Measurements from ENCODE around the gene S100A14. TPM values are rescaled to one million over a fixed set of nuclear protein-coding genes. Genes with fewer than 3 reads are reported as not detected.
A peak's percentile ranks its signal among the peaks of the same experiment; 100 is the strongest.

S100A14 gene
- total and polyA plus RNA-seq, 4 donors: 0.39 to 0.61 TPM; not detected in 2

DNA sequence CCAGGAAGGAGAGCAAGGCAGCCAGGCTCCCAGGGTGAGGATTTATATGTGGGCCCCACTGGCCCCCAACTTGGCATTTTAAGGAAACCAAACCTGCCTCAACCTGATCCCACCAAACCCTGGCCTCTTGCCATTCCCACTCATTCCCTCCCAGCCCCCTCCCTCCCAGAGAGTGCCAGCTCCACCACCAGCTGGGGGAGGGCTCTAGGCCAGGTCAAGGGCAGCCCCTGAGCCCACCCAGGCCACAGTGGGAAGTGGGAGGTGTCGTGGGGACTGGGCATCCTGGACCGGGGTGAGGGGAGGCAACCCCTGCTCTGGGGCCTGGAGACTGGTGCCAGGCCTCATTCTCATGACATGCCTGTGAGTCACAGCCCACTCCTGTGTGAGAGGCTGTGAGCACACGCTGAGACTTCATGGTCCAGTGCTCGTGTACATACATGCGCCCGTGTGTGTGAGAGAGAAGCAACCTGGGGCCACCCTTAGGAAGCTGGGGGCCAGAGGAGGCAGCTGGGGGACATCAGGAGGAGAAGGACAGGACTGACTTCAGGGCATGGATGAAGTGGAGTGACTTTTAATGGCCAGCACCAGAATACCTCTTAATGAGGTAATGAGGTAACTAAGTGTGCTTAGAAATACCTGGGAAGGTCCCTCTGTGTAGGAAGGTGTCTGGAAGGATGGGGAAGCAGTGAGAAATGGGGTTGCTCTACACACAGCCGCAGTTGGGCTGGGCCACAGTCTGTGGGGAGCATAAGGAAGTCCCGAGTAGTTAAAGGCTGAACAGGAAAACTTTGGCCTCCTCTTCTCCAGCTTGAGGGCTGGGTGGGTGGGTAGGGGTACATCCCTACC lies 50.4 kb downstream of the S100A14 start, which contains the start of gene S100A2:
TSS of gene S100A2 (minus strand) at position 316 of the 846 bp plus-strand sequence. CDS start 1,967 bp downstream, outside the sequence.
- H3K9me3 ChIP-seq (ENCODE audit: control insufficient read depth, insufficient read depth, low read length): no peaks in the 10 kb centered on the region
- H3K27ac ChIP-seq (ENCODE audit: low read depth, low read length): peak within 1 kb of the TSS; percentile 54
- 89% methylated on average over 7 of the region's 8 CpGs for WGBS (ENCODE audit: insufficient coverage)
- peaks cover 34% of the 10 kb centered on the region for H3K4me1 ChIP-seq (ENCODE audit: control insufficient read depth, insufficient read depth, low read length)
- H3K27me3 ChIP-seq (ENCODE audit: control insufficient read depth, insufficient read depth, low read length): no peaks in the 10 kb centered on the region
- no peaks in the 10 kb centered on the region for H3K36me3 ChIP-seq (ENCODE audit: control insufficient read depth, insufficient read depth, low read length)
- DNase-seq (ENCODE audit: low read depth in 4 of 6, low spot score in 6 of 6): no peak
- H3K4me3 ChIP-seq (ENCODE audit: low read depth, low read length): no peak within 1 kb of the TSS

Other genes starting within 250 kb of the S100A14 start
- gene S100A12, start 240.7 kb downstream of the S100A14 start, total RNA-seq: 10 to 100 TPM in 1 of 2 donors, 1 to 10 TPM in 1; 1.4 to 87.6 TPM
- gene S100A12, start 240.7 kb downstream of the S100A14 start, polyA plus RNA-seq (ENCODE audit: insufficient read length in 2 of 2): not detected
- 100 to 1,000 TPM in 1 of 2 donors, 1 to 10 TPM in 1; 8.3 to 286 TPM for gene S100A8, start 225.3 kb downstream of the S100A14 start, total RNA-seq
- gene S100A8, start 225.3 kb downstream of the S100A14 start, polyA plus RNA-seq (ENCODE audit: insufficient read length in 2 of 2): 1 to 10 TPM; 1.3 to 3.8 TPM
- not detected for gene S100A7A, start 199.8 kb downstream of the S100A14 start, total RNA-seq
- not detected for gene S100A7A, start 199.8 kb downstream of the S100A14 start, polyA plus RNA-seq (ENCODE audit: insufficient read length in 2 of 2)
- gene S100A7, start 155.7 kb downstream of the S100A14 start, total RNA-seq: not detected
- not detected for gene S100A7, start 155.7 kb downstream of the S100A14 start, polyA plus RNA-seq (ENCODE audit: insufficient read length in 2 of 2)
- 100 to 1,000 TPM in 1 of 2 donors, 10 to 100 TPM in 1; 75.3 to 276 TPM for gene S100A6, start 80.3 kb downstream of the S100A14 start, total RNA-seq
- 100 to 1,000 TPM; 106 to 149 TPM for gene S100A6, start 80.3 kb downstream of the S100A14 start, polyA plus RNA-seq (ENCODE audit: insufficient read length in 2 of 2)
- not detected for gene S100A5, start 75.4 kb downstream of the S100A14 start, total RNA-seq
- not detected for gene S100A5, start 75.4 kb downstream of the S100A14 start, polyA plus RNA-seq (ENCODE audit: insufficient read length in 2 of 2)
- gene S100A4, start 70.5 kb downstream of the S100A14 start, total RNA-seq: 10 to 100 TPM; 21.1 to 38.2 TPM
- gene S100A4, start 70.5 kb downstream of the S100A14 start, polyA plus RNA-seq (ENCODE audit: insufficient read length in 2 of 2): 10 to 100 TPM in 1 of 2 donors, 1 to 10 TPM in 1; 6.0 to 17.9 TPM
- gene S100A3, start 67.1 kb downstream of the S100A14 start, total RNA-seq: not detected
- gene S100A3, start 67.1 kb downstream of the S100A14 start, polyA plus RNA-seq (ENCODE audit: insufficient read length in 2 of 2): under 1 TPM in 1 of 2 donors, not detected in 1; 0.29 TPM
- gene S100A2, start 50.5 kb downstream of the S100A14 start, total RNA-seq: 1 to 10 TPM in 1 of 2 donors, not detected in 1; 1.2 TPM
- under 1 TPM; 0.40 to 0.81 TPM for gene S100A2, start 50.5 kb downstream of the S100A14 start, polyA plus RNA-seq (ENCODE audit: insufficient read length in 2 of 2)
- gene S100A16, start 3.2 kb downstream of the S100A14 start, total RNA-seq: 100 to 1,000 TPM in 1 of 2 donors, 10 to 100 TPM in 1; 46.0 to 101 TPM
- 100 to 1,000 TPM; 120 to 135 TPM for gene S100A16, start 3.2 kb downstream of the S100A14 start, polyA plus RNA-seq (ENCODE audit: insufficient read length in 2 of 2)
- gene S100A13, start 11.2 kb upstream of the S100A14 start, total RNA-seq: 100 to 1,000 TPM in 1 of 2 donors, 10 to 100 TPM in 1; 30.5 to 141 TPM
- 10 to 100 TPM; 42.0 to 58.3 TPM for gene S100A13, start 11.2 kb upstream of the S100A14 start, polyA plus RNA-seq (ENCODE audit: insufficient read length in 2 of 2)
- gene S100A1, start 12.1 kb upstream of the S100A14 start, total RNA-seq: 10 to 100 TPM in 1 of 2 donors, 1 to 10 TPM in 1; 3.7 to 10.2 TPM
- 10 to 100 TPM; 18.5 to 19.0 TPM for gene S100A1, start 12.1 kb upstream of the S100A14 start, polyA plus RNA-seq (ENCODE audit: insufficient read length in 2 of 2)
- 10 to 100 TPM; 56.9 to 58.0 TPM for gene CHTOP, start 17.7 kb upstream of the S100A14 start, total RNA-seq
- gene CHTOP, start 17.7 kb upstream of the S100A14 start, polyA plus RNA-seq (ENCODE audit: insufficient read length in 2 of 2): 100 to 1,000 TPM; 115 to 127 TPM
- gene SNAPIN, start 42.4 kb upstream of the S100A14 start, total RNA-seq: 10 to 100 TPM; 58.0 to 70.5 TPM
- 10 to 100 TPM; 65.4 to 70.2 TPM for gene SNAPIN, start 42.4 kb upstream of the S100A14 start, polyA plus RNA-seq (ENCODE audit: insufficient read length in 2 of 2)
- 100 to 1,000 TPM; 155 to 243 TPM for gene ILF2, start 54.7 kb upstream of the S100A14 start, total RNA-seq
- gene ILF2, start 54.7 kb upstream of the S100A14 start, polyA plus RNA-seq (ENCODE audit: insufficient read length in 2 of 2): 100 to 1,000 TPM; 209 to 214 TPM
- 1 to 10 TPM; 1.7 to 6.3 TPM for gene NPR1, start 62.4 kb upstream of the S100A14 start, total RNA-seq
- gene NPR1, start 62.4 kb upstream of the S100A14 start, polyA plus RNA-seq (ENCODE audit: insufficient read length in 2 of 2): 1 to 10 TPM; 1.6 to 3.2 TPM
- gene INTS3, start 111.7 kb upstream of the S100A14 start, total RNA-seq: 10 to 100 TPM; 40.5 to 57.8 TPM
- gene INTS3, start 111.7 kb upstream of the S100A14 start, polyA plus RNA-seq (ENCODE audit: insufficient read length in 2 of 2): 100 to 1,000 TPM in 1 of 2 donors, 10 to 100 TPM in 1; 81.5 to 107 TPM
- 10 to 100 TPM; 12.1 to 29.0 TPM for gene SLC27A3, start 159.1 kb upstream of the S100A14 start, total RNA-seq
- 10 to 100 TPM; 28.5 to 37.3 TPM for gene SLC27A3, start 159.1 kb upstream of the S100A14 start, polyA plus RNA-seq (ENCODE audit: insufficient read length in 2 of 2)

Data from spinal cord (tissue), 10 donors.